GM20431 (cell line): ENCODE data around the gene MCFD2.
"Not testable (repeated sequence)": the region's sequence is repeated elsewhere in the genome, so short reads cannot be mapped to it uniquely, and the experiment has no call there.

Experiments
- in situ Hi-C: fragments of 300-500 bp; cut with MseI, MboI; formaldehyde crosslinking; loops from one replicate; pipeline ENCODE4 v1.15.0; 2020; ENCODE audit warnings: low sequenced_read_pairs; ENCODE audit not compliant: unreplicated experiment

The MCFD2 gene

DNA sequence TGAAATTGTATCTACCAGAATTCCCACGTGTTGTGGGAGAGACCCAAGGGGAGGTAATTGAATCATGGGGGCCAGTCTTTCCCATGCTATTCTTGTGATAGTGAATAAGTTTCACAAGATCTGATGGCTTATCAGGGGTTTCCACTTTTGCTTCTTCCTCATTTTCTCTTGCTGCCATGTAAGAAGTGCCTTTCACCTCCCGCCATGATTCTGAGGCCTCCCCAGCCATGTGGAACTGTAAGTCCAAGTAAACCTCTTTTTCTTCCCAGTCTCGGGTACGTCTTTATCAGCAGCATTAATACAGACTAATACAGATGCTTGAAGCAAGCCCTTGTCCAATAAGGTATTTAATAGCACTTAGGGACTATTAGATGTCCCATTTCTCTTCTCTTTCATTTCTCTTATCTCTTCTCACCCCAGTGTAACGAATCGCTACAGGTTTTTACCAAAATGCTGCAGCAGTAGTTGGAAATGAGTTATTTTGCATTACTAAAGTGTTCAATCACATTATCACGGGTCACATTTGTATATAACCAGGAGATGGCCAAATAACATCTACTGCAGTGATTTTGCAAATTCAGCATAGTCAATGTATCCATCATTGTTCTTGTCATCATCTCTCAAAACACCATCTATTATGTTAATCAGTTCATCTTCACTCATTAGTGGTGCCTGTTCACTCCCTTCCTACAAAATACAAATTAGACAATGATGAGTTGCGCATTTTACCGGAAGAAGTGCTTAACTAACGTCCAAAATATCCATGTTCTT lies 10.5 kb downstream of the MCFD2 start:
- in situ Hi-C loops = not testable (repeated sequence)

DNA sequence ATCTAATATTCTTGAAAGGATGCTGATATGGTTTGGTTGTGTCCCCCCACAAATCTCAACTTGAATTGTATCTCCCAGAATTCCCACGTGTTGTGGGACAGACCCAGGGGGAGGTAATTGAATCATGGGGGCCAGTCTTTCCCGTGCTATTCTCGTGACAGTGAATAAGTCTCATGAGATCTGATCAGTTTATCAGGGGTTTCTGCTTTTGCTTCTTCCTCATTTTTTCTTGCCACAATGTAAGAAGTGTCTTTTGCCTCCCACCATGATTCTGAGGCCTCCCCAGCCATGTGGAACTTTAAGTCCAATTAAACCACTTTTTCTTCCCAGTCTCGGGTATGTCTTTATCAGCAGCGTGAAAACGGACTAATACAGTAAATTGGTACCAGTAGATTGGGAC lies 12.6 kb downstream of the MCFD2 start:
- in situ Hi-C loops = not testable (repeated sequence)

DNA sequence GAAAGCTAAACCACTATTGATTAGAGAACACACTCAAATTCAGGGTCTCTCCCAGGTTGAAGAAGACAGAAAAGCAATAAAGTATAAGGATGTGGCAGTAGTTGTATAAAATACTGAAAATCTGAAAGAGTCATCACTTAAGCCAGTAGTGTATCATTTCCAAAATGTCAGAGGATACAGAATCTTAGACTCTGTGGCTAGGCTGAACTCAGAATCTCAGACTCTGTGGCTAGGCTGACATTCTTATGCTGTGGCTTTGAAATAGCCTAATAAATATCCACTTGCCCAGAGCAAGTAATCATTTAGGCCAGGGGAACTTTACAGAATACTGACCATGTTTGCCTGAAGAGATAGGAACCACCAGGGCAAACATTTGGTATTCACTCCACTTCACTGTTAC lies 13.1 kb downstream of the MCFD2 start:
- in situ Hi-C loops = no loop called here

DNA sequence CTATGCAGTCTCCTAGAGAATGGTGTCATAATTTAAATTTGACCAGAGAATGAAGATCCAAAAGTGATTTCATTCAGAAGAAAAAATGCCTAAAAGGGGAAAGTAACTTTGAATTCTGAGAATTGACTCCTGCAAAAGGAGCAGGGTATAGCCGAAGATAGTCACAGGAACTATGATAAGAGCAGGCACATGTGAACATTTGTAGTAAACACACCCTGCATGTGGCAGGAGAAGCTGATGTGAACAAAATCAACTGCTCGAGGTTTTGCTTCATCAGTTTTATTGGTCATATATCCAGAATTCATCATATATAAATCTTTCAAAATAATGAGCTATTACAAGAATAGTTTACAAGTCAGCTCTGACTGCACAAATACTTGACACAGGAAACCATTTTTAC lies 14.0 kb downstream of the MCFD2 start:
- in situ Hi-C loops = no loop called here

DNA sequence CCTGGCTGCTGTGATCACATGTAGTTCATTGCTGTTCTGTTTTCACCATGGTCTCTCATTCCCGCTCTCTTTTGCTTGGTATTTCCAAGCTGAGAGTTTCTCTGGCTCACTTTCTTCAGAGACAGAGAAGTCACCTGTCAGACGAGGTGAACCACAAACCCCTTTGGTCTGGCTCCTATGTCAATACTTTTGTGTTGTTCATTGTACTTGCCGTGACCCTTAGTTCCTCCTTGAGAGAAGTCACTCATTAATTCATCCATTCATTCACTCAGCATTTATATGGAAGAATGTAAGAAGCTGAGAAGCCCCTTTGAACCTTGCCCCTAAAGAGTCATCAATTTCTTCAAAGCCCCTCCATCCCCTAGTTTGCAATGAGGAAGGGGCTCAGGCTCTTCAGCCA lies 15.2 kb downstream of the MCFD2 start:
- in situ Hi-C loops = no loop called here

DNA sequence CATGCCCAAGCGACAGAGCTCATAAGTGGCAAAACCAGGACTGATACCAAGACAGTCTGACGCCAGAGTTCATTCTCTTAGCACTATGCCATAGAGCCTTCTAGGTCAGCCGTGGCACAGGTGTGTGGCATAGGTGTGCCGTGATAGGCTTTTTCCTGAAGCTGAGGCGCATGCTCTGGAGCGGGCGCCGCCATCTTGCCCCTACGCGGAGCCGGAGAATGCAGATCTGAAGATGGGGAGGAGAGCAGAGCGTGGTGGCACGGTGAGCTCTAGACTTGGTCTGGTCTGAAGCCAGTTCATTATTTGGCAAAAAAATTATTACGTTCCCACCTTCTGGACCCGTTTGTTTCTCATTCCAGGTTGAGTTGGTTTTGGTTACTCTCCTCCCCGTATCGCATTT lies 16.6 kb downstream of the MCFD2 start:
- in situ Hi-C loops = no loop called here

DNA sequence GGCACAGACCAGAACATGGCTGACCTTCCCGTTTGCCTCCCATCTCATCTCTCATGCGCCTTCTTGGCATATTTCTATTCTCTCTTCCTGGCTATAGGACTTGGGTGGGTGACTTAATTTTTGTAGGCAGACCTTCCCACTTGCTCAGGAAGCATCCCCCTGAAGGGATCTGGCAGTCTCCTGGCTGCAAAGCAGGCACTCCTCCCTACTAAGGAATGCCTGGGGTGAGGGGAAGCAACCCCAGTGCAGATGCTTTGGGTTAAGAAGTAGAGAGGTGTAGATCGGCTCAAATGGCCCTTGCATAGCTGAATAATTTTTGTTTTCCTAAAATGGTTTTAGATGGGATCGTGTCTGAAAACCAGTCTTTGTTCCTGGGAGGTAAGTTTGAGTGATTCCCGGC lies 17.6 kb downstream of the MCFD2 start:
- in situ Hi-C loops = no loop called here

DNA sequence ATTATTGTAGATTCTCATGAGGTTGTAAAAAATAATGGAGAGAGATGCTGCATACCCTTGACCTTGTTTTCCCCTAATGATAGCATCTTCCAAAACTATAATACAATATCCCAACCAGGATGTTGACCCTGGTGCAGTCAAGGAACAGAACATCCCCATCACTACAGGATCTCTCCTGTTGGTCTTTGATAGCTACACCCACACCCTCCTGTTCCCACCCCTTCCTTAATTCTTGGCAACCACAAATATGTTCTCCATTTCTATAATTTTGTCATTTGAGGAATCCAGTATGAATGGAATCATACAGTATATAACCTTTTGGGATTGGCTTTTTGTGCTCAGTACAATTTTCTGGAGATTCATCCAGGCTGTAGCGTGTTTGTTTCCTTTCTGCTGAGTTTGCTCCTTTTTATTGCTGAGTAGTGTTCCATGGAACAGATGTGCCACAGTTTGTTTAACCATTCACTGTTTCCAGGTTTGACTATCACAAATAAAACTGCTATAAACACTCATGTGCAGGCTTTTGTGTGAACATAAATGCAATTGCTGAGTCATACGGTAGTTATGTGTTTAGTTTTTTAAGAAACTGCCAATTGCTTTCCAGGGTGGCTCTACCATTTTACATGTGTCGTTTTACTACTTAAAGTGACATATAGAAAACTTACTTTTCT lies 22.2 kb downstream of the MCFD2 start:
- in situ Hi-C loops = no loop called here

DNA sequence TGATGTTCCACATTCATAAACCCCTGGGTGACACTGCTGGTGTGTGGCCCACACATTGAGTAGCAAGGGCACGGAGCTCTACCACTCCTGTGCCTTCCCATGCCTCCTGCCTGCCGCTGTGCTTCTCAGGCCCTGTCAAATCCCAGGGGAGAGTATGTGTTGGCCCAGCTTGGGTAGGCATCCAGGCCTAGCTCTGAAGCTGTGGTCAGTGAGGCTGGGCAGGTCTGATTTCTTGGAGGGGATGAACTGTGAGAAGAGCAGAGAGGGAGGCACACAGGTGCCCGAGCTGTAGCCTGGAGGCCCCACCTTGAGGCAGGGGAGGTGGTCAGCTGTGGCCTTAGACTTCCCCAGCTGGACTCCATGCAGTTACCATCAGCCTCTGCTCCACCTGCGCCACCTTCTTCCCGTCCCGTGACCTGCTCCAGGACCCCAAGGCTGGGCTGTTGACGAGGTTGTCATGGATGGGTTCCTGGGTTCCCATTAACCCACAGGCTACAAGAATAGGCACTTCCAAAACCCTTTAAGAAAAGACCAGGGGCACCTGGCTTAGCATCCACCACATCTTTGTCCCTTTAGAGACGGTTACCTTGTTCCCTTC lies 23.6 kb downstream of the MCFD2 start:
- in situ Hi-C loops = no loop called here

DNA sequence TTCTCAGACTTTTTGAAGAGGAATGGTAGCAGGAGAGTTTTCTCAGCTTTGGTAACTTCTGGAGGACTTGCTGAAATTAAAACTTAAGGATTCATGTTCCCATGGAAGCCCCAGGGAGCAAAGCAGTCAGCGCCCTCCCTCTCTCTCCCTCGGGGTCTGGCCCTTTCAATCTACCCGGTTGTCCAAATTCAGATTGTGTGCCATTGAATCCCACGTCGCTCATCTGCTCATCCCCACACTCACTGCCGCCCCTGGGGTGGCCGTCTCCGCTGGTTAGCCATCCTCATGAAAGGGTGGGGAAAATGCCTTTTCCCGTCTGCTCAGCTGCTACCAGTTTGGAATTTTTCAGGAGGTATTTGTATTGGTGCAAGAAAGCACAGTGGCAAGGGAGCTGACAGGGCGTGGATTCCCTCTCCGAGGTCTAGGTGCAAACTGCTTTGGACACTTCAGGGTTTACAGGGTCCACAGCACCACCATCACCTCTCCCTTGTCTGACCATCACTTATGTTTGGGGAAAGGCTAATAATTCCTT lies 27.1 kb downstream of the MCFD2 start:
- in situ Hi-C loops = no loop called here

DNA sequence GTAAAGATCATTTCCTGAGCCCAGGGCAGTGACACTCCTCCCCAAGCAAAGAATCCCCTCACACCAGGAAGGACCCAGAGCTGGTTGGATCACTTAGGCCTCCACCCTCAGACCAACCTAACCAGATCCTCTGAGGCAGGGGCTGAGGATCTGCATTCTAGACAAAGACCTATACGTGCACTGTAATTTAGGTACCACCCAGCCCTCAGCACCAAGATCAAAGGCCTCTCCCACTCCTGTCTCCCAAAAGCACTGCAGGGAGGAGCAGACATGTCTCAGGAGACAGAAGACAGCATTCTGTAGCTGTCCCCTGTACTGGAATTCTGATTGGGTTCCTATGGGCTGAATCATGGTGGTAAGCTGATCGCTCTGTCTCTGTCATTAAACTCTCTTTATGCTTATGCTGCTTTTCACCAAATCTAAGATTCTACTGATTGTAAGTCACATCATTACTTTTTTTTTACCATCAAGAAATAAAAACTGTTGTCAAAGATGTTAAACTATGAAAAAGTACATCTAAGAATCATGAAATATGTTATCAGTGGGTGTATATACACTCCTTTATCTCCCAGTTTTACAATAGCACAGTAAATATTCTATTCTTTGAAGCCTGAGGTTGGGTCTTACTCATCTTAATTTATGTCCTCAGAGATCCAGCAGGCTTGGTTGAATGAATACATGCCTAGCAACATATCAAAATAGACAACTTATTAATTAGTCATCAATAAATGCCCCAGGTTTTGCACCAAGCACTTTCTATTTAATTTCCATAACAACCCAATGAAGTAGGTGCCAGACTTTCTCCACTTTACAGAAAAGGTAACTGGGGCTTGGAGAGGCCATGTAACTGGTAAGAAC lies 28.3 kb downstream of the MCFD2 start:
- in situ Hi-C loops = no loop called here

DNA sequence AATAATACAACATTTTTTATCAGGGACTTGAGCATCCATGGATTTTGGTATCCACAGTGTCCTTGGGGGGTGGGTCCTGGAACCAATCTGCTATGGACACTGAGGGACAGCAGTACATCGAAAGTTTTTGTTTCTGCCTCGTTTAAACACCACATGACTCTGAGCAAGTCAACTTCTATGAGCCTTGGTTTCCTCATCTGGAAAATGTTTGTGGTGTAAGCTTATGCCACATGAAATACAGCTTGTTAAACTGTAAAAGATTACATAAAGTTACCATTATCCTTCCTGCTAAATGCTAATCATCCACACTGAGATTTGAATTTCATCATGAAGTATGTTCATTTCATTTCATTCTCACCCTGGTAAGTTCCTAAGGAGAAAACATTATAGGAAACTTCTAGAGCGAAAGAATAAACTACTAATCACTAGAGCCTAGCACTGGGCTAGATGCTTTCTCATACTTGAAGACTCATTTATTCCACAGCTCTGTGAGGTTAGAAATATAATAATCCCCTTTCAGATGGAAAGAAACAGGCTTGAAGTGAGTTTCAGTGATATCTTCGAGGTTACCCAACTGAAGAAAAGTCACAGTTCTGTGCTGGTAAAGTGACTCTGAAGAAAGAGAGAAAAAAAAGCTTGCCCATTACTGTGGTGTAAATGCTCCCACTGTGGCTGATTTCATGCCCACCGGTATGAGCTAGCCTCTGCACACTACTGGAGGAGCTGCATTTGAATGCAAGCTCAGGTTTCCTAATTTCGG lies 29.2 kb downstream of the MCFD2 start:
- in situ Hi-C loops = no loop called here

DNA sequence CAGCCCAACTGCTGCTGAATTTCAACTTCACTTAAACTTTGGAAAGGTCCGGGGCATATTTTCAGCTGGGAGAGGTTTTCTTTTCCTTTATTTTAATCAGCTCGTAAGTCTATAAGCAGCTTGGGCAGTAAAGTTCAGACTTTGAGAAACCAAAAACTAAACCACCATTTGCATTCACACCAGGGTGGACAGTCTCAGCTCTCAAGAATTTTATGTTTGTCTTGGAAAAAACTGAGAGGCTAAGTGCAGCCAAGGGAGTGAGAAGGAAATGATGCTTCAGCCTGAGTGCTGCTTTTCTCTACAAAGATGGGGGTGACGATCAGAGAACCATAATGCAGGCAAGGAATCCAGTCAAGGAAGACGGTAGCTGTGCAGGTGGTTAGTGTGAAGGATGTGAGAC lies 30.2 kb downstream of the MCFD2 start:
- in situ Hi-C loops = no loop called here

DNA sequence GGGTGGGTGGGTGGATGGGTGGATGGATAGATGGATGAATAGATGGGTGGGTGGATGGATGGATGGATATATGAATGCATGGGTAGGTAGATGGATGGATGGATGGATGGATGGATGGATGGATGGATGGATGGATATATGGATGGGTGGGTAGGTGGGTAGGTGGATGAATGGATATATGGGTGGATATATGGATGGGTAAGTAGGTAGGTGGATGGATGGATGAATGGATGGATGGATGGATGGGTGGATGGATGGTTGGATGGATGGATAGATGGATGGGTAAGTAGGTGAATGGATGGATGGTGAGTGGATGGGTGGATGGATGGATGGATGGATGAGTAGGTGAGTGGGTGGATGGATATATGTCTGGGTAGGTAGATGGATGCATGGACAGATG lies 36.1 kb downstream of the MCFD2 start:
- in situ Hi-C loops = no loop called here

DNA sequence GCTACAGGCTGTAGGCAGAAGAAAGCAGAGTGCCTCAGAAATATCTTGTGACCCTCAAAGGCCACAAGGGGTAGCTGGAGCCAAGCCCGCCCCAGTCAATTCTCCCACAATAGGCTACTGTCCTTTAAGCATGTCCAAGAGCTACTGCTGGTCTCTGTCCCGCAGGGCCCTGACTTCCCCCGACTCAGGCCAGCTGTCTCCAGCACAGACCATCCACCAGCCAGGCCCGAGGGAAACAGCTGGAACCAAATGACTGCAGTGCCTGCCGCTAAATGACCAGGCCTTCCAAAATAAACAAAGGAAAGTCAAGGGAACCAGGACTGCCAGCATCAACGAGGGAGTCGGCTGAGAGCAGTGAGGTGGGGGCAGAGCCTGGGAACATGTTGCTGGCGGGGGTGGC lies 36.7 kb downstream of the MCFD2 start:
- in situ Hi-C loops = no loop called here

DNA sequence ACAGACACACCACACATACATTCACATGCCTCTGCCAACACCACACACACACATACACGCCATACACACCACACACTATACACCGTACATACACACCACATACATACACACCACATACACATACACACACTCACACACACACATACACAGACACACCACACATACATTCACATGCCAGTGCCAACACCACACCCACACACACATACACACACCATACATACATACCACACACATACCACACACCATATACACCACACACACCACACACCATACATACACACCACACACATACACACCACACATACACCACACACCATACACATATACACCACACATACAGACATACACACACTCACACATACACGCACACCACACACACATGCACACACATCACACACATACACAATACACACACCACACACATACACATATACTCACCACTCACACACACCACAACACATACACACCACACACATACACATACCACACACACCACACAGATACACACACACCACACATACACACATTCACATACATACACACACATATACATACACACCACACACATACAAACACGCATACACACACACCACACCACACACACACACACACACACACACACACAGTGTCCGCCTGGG lies 37.2 kb downstream of the MCFD2 start:
- in situ Hi-C loops = no loop called here

DNA sequence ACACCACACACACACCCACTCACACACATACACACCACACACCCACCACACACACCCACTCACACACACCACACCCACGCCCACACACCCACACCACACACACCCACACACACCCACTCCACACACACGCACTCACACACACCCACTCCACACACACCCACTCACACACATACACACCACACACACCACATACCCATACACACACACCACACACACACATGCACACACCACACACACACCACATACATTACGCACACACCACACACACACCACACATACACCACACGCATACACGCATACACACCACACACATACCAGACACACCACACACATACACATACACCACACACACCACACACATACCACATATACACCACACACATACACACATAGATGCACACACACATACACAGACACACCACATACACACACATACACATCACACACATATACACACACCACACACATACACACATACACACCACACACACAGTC lies 37.9 kb downstream of the MCFD2 start:
- in situ Hi-C loops = no loop called here

DNA sequence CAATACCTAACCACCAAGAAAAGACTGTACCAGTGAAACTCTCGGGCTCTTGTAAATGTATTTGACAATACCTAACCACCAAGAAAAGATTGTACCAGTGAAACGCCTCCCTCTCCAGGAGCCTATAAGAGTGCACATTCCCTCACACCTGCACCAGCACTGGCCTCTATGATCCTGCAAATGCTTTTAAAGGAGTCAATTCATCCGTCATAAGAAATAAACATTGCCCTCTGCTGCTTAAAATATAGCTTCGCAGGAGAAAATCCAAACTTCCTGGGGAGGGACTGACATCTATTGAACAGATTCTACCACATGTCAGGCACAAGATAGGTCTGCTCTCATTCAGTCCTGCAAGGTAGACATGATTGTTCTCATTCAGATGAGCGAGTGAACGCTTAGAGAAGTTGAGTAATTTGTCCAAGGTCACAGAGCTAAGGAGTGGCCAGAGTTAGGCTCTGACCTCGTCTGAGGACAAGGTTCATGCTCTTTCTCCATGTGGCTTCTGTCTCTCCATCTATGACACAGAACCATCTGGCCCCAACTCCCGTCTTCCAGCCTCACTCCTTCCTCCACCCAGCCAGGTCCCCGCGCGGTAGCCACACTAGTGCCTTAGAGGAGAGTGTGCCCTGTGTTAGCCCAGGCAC lies 38.7 kb downstream of the MCFD2 start:
- in situ Hi-C loops = no loop called here
